Epithelial cell of proximal tubule (primary cell): ENCODE results near the gene GRPEL2. TPM values are rescaled to one million over a fixed set of nuclear protein-coding genes. Genes with fewer than 3 reads are reported as not detected.

Experiments used
- DNase-seq: peaks from one replicate; pipeline ENCODE4 v3.0.0-alpha.2; 2011; ENCODE audit warnings: low read depth
- H3K4me3 ChIP-seq: 2 replicates; pipeline ENCODE4 v1.5.1; 2011; ENCODE audit warnings: low read depth, mild to moderate bottlenecking, low read length
- CTCF ChIP-seq: conservative IDR thresholded peaks from 2 replicates; pipeline ENCODE4 v1.5.1; 2012; ENCODE audit warnings: low read depth, mild to moderate bottlenecking, low read length
- total RNA-seq: library from RNA; depleted of rRNA; stranded (reverse); fragments of >200 nt; gene quantifications from 2 replicates; pipeline ENCODE4 v1.2.3, GENCODE V29; 2015

The GRPEL2 gene
- total RNA-seq, 1 donor from 2014 or later: 15.5 TPM

DNA sequence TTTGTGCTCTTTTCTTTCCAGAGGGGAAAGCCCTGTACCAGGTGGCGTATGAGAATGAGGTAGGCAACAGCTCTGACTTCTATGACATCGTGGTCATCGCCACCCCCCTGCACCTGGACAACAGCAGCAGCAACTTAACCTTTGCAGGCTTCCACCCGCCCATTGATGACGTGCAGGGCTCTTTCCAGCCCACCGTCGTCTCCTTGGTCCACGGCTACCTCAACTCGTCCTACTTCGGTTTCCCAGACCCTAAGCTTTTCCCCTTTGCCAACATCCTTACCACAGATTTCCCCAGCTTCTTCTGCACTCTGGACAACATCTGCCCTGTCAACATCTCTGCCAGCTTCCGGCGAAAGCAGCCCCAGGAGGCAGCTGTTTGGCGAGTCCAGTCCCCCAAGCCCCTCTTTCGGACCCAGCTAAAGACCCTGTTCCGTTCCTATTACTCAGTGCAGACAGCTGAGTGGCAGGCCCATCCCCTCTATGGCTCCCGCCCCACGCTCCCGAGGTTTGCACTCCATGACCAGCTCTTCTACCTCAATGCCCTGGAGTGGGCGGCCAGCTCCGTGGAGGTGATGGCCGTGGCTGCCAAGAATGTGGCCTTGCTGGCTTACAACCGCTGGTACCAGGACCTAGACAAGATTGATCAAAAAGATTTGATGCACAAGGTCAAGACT, 22.8 kb downstream of the GRPEL2 start:
- DNase-seq: no peak
- H3K4me3 ChIP-seq: no peak overlapping the region
- no peak for TF ChIP-seq CTCF

DNA sequence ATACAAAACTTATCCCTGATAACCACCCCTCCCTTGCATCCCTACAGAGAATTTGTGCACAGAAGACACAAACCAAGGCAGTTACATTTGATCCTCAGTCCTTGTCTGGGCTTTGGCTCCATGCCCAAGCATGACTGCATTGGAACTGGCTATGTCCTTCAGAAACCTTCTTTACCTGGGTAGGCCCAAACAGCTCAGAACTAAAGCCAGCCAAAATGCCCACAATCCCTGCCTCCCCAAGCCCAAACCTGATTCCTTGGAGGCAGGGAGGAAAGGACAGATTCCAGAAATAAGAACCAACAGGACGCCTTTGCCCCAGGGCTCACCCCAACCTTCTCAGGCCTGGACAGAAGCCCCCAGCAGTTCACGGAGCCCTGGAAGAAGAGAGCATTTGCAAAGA, 25.6 kb downstream of the GRPEL2 start:
- no peak overlapping the region for H3K4me3 ChIP-seq
- no peak for TF ChIP-seq CTCF
- no peak for DNase-seq

DNA sequence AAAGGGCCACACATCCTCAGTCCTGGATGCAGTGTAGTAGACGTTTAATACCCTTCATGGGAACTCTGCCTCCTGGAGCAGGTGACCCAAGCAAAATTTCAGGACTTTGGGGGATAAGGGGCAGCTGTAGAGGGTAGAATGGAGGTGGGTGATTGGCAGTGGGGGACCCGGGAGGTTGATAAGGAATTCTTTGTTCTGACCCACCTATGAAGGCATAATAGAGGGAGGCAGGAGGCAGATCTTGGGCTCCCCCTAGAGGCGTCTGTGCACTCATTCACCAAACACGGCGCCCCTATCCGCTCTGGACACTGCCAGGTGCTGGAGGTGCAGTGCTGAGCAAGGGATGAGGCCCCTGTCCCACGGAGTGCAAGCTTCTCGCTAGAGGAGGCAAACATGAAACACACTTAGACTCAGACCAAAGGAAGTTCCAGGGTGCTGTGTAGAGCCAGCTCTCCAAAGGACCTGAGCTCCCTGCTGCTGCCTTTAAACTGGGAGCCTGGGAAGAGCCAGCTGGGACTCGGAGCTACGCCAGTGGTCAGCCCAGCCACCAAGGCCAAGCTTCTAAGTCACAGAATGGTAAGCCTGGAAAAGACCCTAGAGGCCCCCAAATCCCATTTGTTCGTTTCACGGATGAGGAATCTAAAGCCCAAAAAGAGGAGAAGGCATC, 26.1 kb downstream of the GRPEL2 start:
- peak; percentile 88 for TF ChIP-seq CTCF
- no peak overlapping the region for H3K4me3 ChIP-seq
- DNase-seq: no peak

- H3K4me3 ChIP-seq: no peak overlapping the region
- no peak for TF ChIP-seq CTCF
- DNase-seq: no peak
These were observed 26.9 kb downstream of the GRPEL2 start for GRCh38 chr5:149372076-149372795.

DNA sequence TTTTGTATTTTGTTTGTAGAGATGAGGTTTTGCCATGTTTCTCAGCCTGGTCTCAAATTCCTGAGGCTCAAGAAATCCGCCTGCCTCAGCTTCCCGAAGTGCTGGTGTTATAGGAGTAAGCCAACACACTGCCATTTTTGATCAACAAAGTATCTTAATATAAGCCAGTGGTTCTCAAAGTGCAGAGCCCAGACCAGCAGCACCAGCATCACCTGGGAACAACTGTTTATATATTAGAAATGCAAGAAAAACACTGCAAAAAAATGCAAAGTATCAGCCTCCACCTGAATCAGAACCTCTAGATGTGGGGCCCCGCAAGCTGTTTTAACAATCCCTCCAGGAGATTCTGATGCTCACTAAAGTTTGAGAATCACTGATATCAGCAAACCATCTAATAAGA, 27.6 kb downstream of the GRPEL2 start:
- H3K4me3 ChIP-seq: no peak overlapping the region
- no peak for TF ChIP-seq CTCF
- no peak for DNase-seq

DNA sequence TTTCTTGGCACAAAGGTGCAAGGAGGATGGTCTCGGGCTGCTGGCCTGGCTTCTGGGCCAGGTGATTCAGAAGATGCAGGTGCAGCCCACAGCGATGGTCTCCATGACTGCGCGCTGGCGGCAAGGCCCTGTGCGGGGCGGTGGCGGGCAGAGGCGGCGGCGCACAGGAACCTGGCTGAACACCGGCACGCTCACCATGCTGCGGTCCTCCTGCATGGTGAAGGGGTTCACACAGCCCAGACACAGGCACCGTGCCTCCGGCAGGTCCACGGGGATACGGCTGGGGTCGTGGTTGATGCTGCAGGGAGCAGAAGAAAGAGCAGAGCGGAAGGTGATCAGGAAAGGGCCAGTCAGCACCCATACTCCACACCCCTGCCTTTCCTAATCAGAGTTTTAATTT, 29.0 kb downstream of the GRPEL2 start:
- no peak overlapping the region for H3K4me3 ChIP-seq
- TF ChIP-seq CTCF: no peak
- DNase-seq: no peak
